ENCODE results near the gene TVP23C. TPM values are rescaled to one million over a fixed set of nuclear protein-coding genes. Genes with fewer than 3 reads are reported as not detected.

The TVP23C gene
- total RNA-seq, 4 donors from 2014 or later = 3.8 to 17.0 (median 8.4) TPM

DNA sequence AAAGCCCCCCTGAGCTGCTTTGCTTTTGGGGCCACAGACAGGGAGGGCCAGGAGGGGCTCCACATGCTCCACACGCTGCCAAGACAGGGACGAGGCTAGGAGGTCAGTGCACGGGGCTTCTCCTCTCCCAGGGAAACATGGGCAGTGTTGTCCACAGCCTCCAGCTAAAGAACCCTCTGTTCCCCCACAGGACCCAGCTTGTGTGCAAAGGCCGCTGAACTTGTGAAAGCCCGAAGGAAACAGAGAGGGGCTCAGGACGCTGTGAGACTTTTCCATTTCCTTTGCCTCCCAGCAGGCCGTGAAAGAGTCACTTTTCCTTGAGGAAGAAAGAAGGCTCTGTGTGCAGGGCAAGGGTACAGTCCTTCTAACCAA, 105.6 kb downstream of the TVP23C start:
- H3K36me3 ChIP-seq = no peaks in the 10 kb centered on the region
- peak overlapping the region in 1 of 2 donors; percentile 6 for H3K4me3 ChIP-seq
- TF ChIP-seq, protein P1, sequence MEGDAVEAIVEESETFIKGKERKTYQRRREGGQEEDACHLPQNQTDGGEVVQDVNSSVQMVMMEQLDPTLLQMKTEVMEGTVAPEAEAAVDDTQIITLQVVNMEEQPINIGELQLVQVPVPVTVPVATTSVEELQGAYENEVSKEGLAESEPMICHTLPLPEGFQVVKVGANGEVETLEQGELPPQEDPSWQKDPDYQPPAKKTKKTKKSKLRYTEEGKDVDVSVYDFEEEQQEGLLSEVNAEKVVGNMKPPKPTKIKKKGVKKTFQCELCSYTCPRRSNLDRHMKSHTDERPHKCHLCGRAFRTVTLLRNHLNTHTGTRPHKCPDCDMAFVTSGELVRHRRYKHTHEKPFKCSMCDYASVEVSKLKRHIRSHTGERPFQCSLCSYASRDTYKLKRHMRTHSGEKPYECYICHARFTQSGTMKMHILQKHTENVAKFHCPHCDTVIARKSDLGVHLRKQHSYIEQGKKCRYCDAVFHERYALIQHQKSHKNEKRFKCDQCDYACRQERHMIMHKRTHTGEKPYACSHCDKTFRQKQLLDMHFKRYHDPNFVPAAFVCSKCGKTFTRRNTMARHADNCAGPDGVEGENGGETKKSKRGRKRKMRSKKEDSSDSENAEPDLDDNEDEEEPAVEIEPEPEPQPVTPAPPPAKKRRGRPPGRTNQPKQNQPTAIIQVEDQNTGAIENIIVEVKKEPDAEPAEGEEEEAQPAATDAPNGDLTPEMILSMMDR (IDR thresholded peaks at IDR 0.05) = no peak
- TF ChIP-seq POLR2A (IDR thresholded peaks at IDR 0.05) (no peak), POLR2AphosphoS5 (IDR thresholded peaks at IDR 0.05) (no peak), EP300 (IDR thresholded peaks at IDR 0.05) (no peak)
- no peaks in the 10 kb centered on the region for H3K27me3 ChIP-seq
- peak; percentile 40 for ATAC-seq
- H3K27ac ChIP-seq = peak overlapping the region; percentile 16 to 78 (median 75)
- no peaks in the 10 kb centered on the region for H3K9me3 ChIP-seq
- 100% methylated on average over 3 of the region's 7 CpGs; no CpG with 5 or more reads in 1 of the 2 donors for whole genome bisulfite sequencing, 2 donors (ENCODE audit: low coverage in 1 of 2)
- H3K4me1 ChIP-seq = peaks cover 8 to 86% (median 36%) of the 10 kb centered on the region in 3 donors

DNA sequence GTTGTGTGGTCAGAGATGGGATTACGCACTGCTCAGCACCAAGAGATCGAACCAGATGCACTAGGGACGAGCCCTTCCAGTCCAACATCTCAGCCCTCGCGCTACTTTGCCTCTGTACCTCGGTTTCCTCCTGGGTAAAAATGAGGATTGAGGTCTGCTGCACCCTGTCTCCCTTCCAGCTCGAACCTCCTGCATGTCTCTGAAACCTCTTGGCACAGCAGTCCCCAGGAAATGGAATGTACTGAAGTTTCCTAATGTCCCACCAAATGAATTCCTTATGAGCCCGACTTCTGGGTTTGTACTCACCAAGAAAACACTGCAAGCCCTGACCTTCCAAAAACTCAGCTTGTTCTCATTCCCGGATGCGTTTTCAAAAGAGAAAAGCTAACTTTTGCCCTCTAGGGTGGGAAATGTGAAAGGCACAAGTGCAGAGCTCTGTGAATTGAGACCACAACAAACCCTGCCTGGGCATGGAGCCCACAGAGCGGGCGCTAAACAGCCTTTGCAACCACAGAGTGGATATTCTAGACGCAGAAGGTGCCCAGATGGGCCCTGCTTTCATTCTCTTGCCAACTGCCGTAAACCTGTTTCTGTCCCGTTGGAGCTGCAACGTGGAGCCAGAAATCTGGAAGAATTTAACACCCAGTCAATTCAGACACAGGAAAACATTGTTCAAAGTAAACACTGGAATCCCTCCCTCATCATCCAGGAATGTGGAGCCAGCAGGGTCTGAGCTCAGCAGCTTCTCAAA, 106.1 kb downstream of the TVP23C start:
- peak; percentile 87 for ATAC-seq
- WGBS, 2 donors (ENCODE audit: low coverage in 1 of 2) = 35 to 44% methylated on average over 11 to 12 of the region's 16 CpGs
- Histone ChIP-seq H3K27ac (peak overlapping the region; percentile 16 to 78 (median 75)), H3K9me3 (no peaks in the 10 kb centered on the region), H3K4me3 (peak overlapping the region in 1 of 2 donors; percentile 6), H3K36me3 (no peaks in the 10 kb centered on the region), H3K27me3 (no peaks in the 10 kb centered on the region), H3K4me1 (peaks cover 7 to 86% (median 34%) of the 10 kb centered on the region in 3 donors)
- TF ChIP-seq EP300 (IDR thresholded peaks at IDR 0.05) (no peak), POLR2A (IDR thresholded peaks at IDR 0.05) (no peak), POLR2AphosphoS5 (IDR thresholded peaks at IDR 0.05) (peak; percentile 89)
- TF ChIP-seq, protein P1 (IDR thresholded peaks at IDR 0.05) = peak in 3 of 4 experiments; percentile 62 to 64 (median 63)

DNA sequence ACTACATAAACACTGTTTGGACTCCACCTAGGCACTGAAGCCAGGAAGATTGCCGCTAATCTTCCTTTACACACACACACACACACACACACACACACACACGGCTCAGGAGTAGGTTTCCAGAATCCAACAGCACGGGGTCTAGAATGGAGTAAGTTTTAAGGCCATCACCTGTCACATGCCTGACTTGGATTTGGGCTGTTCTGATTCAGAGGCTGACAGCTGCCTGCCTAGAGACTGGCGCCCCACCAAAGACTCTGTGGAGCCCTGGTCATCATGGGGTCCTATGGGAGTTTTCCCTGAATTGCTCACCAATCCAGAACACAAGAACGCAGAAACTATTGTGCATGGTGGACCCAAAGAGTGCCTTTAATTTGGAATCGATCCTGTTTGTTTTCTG, 106.8 kb downstream of the TVP23C start:
- Histone ChIP-seq H3K27ac (peak overlapping the region; percentile 16 to 78 (median 75)), H3K4me1 (peaks cover 7 to 83% (median 34%) of the 10 kb centered on the region in 3 donors), H3K36me3 (no peaks in the 10 kb centered on the region), H3K4me3 (no peak overlapping the region), H3K9me3 (no peaks in the 10 kb centered on the region), H3K27me3 (no peaks in the 10 kb centered on the region)
- TF ChIP-seq POLR2A (IDR thresholded peaks at IDR 0.05) = no peak
- TF ChIP-seq POLR2AphosphoS5 (IDR thresholded peaks at IDR 0.05) = no peak
- TF ChIP-seq, protein P1 (IDR thresholded peaks at IDR 0.05) = no peak
- peak; percentile 58 for ATAC-seq
- 71% methylated on average over 5 of the region's 6 CpGs; no CpG with 5 or more reads in 1 of the 2 donors for WGBS, 2 donors (ENCODE audit: low coverage in 1 of 2)

DNA sequence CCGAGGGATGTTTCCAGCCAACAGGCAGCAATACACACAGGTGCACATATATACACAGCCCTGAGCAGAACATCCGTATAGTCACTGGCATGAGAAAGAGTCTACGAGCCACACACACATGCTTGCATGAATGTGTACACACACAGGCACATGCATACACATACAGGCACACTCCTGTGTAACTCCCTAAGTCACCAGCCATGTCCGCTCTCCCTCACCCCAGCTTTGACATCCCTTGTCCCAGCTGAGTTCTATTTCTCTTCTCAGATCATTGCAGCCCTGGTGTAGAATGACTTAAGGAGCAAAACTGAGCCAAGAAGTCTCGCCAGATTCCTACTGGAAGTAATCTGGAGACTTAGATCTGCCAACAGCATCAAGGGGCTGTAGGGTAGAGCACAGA, 108.9 kb downstream of the TVP23C start:
- ATAC-seq = no peak
- no peaks in the 10 kb centered on the region for H3K9me3 ChIP-seq
- 87% methylated on average over 5 of the region's 5 CpGs; no CpG with 5 or more reads in 1 of the 2 donors for WGBS, 2 donors (ENCODE audit: low coverage in 1 of 2)
- no peak overlapping the region for H3K4me3 ChIP-seq
- H3K36me3 ChIP-seq = no peaks in the 10 kb centered on the region
- peaks cover 7 to 61% (median 34%) of the 10 kb centered on the region in 3 donors for H3K4me1 ChIP-seq
- peak overlapping the region in 3 of 4 donors; percentile 24 to 78 (median 41) for H3K27ac ChIP-seq
- TF ChIP-seq, protein P1 (IDR thresholded peaks at IDR 0.05) = no peak
- TF ChIP-seq POLR2A (IDR thresholded peaks at IDR 0.05) = no peak
- TF ChIP-seq POLR2AphosphoS5 (IDR thresholded peaks at IDR 0.05) = no peak
- no peak for TF ChIP-seq EP300 (IDR thresholded peaks at IDR 0.05)
- no peaks in the 10 kb centered on the region for H3K27me3 ChIP-seq

DNA sequence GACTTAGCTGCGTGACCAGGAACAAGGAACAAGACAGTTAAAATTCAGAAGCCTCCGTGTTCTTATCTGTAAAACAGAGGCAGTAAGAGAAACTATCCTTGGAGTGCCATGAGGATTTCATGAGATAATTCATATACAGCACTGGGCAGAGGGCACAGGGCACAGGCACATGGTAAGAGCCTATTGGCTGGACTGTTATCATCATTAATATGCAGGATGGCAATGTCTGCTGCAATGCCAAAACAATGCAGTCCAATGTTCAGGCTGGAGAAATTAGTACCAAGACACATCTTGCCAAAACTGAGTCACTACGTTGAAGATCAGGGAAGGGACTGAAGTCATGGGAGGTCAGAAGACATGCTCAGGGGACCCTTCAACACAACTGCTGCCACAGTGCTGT, 109.5 kb downstream of the TVP23C start:
- H3K9me3 ChIP-seq = no peaks in the 10 kb centered on the region
- H3K4me1 ChIP-seq = peaks cover 7 to 60% (median 31%) of the 10 kb centered on the region in 3 donors
- no peak overlapping the region for H3K4me3 ChIP-seq
- H3K36me3 ChIP-seq = no peaks in the 10 kb centered on the region
- no peaks in the 10 kb centered on the region for H3K27me3 ChIP-seq
- no peak for ATAC-seq
- WGBS, 2 donors (ENCODE audit: low coverage in 1 of 2) = 55 to 76% methylated on average over 2 to 3 of the region's 3 CpGs
- H3K27ac ChIP-seq = peak overlapping the region in 3 of 4 donors; percentile 24 to 42 (median 41)
- TF ChIP-seq POLR2A (IDR thresholded peaks at IDR 0.05) = no peak
- TF ChIP-seq, protein P1 (IDR thresholded peaks at IDR 0.05) = no peak
- no peak for TF ChIP-seq POLR2AphosphoS5 (IDR thresholded peaks at IDR 0.05)

All from gastroesophageal sphincter (tissue), 4 donors.